GM19240 (cell line): ENCODE results near the gene HSPA5.
"Not testable (repeated sequence)": the region's sequence is repeated elsewhere in the genome, so short reads cannot be mapped to it uniquely, and the experiment has no call there.

ENCODE experiments used
- DNase-seq: peaks from one replicate; pipeline ENCODE4 v3.0.0; 2011; ENCODE audit warnings: low spot score; ENCODE audit not compliant: insufficient read length

The HSPA5 gene

GRCh38 chr9:125241000-125241862 lies at the start of gene HSPA5:
TSS of gene HSPA5 (minus strand) at chr9:125241343. CDS start at chr9:125241126, 217 bp downstream.
- peak; percentile 93 for DNase-seq

GRCh38 chr9:125286935-125287433 lies 45.8 kb upstream of the HSPA5 start:
- not testable (repeated sequence) for DNase-seq

GRCh38 chr9:125284855-125285254 lies 43.7 kb upstream of the HSPA5 start:
- no peak for DNase-seq

- DNase-seq: no peak
Observed at GRCh38 chr9:125280945-125281344, 39.8 kb upstream of the HSPA5 start.

GRCh38 chr9:125277411-125277810 lies 36.3 kb upstream of the HSPA5 start:
- DNase-seq: no peak

GRCh38 chr9:125276771-125277170 lies 35.6 kb upstream of the HSPA5 start:
- DNase-seq: no peak

GRCh38 chr9:125272697-125273096 lies 31.6 kb upstream of the HSPA5 start:
- DNase-seq: no peak

- DNase-seq: no peak
Observed at GRCh38 chr9:125271081-125271480, 29.9 kb upstream of the HSPA5 start.

- no peak for DNase-seq
Observed at GRCh38 chr9:125269014-125269397, 27.9 kb upstream of the HSPA5 start.

- DNase-seq: no peak
Observed at GRCh38 chr9:125268394-125269013, 27.4 kb upstream of the HSPA5 start.

GRCh38 chr9:125264068-125264467 lies 22.9 kb upstream of the HSPA5 start:
- not testable (repeated sequence) for DNase-seq

GRCh38 chr9:125262294-125262991 lies 21.3 kb upstream of the HSPA5 start:
- DNase-seq: no peak

- DNase-seq: peak; percentile 96
Observed at GRCh38 chr9:125261501-125262293, 20.6 kb upstream of the HSPA5 start, which contains the start of gene GAPVD1. TSS of gene GAPVD1 (plus strand) at chr9:125261826. CDS start at chr9:125298922, 37,096 bp downstream.

GRCh38 chr9:125260561-125260960 lies 19.4 kb upstream of the HSPA5 start:
- DNase-seq: no peak

GRCh38 chr9:125258832-125259534 lies 17.8 kb upstream of the HSPA5 start:
- DNase-seq: no peak

- DNase-seq: no peak
Observed at GRCh38 chr9:125258160-125258785, 17.1 kb upstream of the HSPA5 start.

GRCh38 chr9:125255781-125256391 lies 14.7 kb upstream of the HSPA5 start:
- DNase-seq: no peak

- no peak for DNase-seq
Observed at GRCh38 chr9:125254231-125254630, 13.1 kb upstream of the HSPA5 start.

GRCh38 chr9:125246261-125246667 lies 5.1 kb upstream of the HSPA5 start:
- DNase-seq: no peak
